ENCODE data around the gene POLR2C. TPM values are rescaled to one million over a fixed set of nuclear protein-coding genes. Genes with fewer than 3 reads are reported as not detected.

The POLR2C gene
- total RNA-seq, 4 donors from 2014 or later: 77.1 to 146 (median 101) TPM

DNA sequence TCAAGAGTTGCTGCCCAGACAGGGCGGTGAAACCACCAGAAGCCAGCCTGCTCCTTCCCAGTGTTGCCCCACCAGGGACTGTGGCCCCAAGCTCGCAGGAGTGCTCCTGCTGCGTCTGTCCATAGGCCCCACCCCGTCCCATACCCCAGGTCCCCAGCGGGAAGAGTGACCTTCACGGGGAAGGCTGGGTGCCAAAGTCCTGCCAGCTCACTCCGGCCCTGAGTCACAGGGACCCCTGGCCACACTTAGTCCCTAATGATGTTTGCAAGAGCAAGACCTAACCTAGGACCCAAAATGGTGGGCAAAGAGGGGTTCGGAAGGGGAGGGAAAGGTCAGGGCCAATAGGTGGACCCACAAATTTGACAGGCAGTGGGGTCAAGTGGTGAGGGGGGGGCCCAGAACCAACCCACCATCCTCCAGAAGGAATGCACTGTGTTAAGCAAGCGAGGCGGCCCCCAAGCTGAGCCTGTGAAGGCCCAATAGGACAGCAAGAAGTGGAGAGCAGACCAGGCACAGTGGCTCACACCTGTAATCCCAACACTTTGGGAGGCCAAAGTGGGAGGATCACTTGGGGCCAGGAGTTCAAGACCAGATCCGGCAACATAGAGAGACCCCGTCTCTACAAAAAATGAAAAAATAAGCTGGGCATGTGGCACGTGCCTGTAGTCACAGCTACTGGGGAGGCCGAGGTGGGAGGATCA, 20.5 kb downstream of the POLR2C start:
- Histone ChIP-seq H3K9me3 (no peaks in the 10 kb centered on the region), H3K4me1 (peaks cover 0 to 67% (median 30%) of the 10 kb centered on the region in 4 donors), H3K27ac (no peak overlapping the region), H3K4me3 (no peak overlapping the region), H3K36me3 (no peaks in the 10 kb centered on the region), H3K27me3 (no peaks in the 10 kb centered on the region)
- no peak for TF ChIP-seq POLR2A (IDR thresholded peaks at IDR 0.05)
- TF ChIP-seq EP300 (IDR thresholded peaks at IDR 0.05): no peak
- TF ChIP-seq, protein P1, sequence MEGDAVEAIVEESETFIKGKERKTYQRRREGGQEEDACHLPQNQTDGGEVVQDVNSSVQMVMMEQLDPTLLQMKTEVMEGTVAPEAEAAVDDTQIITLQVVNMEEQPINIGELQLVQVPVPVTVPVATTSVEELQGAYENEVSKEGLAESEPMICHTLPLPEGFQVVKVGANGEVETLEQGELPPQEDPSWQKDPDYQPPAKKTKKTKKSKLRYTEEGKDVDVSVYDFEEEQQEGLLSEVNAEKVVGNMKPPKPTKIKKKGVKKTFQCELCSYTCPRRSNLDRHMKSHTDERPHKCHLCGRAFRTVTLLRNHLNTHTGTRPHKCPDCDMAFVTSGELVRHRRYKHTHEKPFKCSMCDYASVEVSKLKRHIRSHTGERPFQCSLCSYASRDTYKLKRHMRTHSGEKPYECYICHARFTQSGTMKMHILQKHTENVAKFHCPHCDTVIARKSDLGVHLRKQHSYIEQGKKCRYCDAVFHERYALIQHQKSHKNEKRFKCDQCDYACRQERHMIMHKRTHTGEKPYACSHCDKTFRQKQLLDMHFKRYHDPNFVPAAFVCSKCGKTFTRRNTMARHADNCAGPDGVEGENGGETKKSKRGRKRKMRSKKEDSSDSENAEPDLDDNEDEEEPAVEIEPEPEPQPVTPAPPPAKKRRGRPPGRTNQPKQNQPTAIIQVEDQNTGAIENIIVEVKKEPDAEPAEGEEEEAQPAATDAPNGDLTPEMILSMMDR (IDR thresholded peaks at IDR 0.05): no peak
- no peak for DNase-seq (ENCODE audit: low spot score in 2 of 2)
- WGBS, 2 donors: 82 to 84% methylated on average over 13 of the region's 14 CpGs

DNA sequence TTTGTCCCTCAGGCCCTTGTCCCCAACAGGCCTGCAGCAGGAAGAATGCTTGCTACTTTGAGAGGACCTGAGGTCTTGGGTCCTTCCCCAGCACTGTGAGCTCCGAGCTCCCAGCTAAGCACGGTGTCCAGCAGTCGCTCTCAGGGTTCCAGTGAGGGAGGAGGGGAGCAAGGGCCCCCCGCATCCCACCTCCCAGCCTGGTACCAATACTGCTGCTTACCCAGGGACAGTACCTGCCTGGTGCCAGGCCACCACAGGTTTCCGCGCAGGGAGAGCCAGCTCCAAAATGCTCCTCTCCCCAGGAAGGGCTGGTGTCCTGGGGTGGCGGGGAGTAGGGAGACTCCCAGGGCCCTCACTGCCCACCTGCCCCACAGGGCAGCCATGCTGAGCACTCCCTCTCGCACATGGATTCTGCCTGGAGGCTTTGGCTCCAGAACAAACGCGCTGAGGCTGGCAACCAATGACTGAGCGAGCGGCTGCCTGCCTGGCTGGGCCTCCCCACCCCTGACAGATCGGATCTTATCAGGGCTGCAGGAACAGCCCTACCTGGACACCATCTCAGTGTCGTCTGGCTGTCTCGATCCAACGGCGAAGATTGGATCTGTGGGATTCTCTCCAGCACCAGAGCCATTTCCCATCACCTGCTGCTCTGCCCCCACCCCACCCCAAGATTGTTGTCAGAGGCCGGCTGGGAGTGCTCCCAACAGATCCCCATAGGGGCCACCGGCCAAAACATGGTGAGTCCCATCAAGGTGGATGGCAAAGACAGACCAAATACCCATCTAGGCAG, 21.4 kb downstream of the POLR2C start:
- Histone ChIP-seq H3K27me3 (no peaks in the 10 kb centered on the region), H3K36me3 (no peaks in the 10 kb centered on the region), H3K4me3 (no peak overlapping the region), H3K4me1 (peaks cover 0 to 58% (median 21%) of the 10 kb centered on the region in 4 donors), H3K9me3 (no peaks in the 10 kb centered on the region), H3K27ac (peak overlapping the region in 2 of 4 donors; percentile 4 to 16)
- WGBS, 2 donors: 58 to 81% methylated on average over 11 to 18 of the region's 19 CpGs
- no peak for TF ChIP-seq POLR2A (IDR thresholded peaks at IDR 0.05)
- TF ChIP-seq EP300 (IDR thresholded peaks at IDR 0.05): no peak
- TF ChIP-seq, protein P1 (IDR thresholded peaks at IDR 0.05): no peak
- DNase-seq (ENCODE audit: low spot score in 2 of 2): no peak

DNA sequence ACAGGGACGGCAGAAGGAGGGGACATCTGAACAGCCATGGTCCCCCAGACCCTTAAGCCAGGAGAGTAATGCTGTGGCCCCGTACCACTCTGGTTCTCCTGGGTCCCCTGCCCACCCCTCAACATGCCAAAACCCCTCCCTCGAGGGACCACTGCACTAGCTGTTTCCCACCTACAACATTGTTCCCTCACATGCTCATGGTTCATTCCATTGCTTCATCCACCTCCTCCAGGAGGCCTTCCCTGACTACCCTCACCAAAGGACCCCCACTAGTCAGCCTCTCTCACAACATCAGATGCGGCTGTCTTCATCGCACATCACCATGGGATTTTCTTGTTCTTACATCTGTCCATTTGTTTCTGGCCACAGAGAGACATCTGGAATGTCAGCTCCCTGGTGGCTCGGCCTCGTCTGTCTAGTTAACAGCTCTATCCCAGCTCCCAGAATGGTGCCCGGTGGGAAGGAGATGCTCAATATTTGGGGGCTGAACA, 22.1 kb downstream of the POLR2C start:
- H3K4me3 ChIP-seq: no peak overlapping the region
- H3K36me3 ChIP-seq: no peaks in the 10 kb centered on the region
- no peaks in the 10 kb centered on the region for H3K9me3 ChIP-seq
- no peak for DNase-seq (ENCODE audit: low spot score in 2 of 2)
- H3K27me3 ChIP-seq: no peaks in the 10 kb centered on the region
- WGBS, 2 donors: 80 to 92% methylated on average over 8 of the region's 8 CpGs
- peak overlapping the region in 3 of 4 donors; percentile 79 to 87 (median 84) for H3K27ac ChIP-seq
- H3K4me1 ChIP-seq: peaks cover 0 to 51% (median 16%) of the 10 kb centered on the region in 4 donors
- TF ChIP-seq, protein P1 (IDR thresholded peaks at IDR 0.05): no peak
- TF ChIP-seq EP300 (IDR thresholded peaks at IDR 0.05) (no peak), POLR2A (IDR thresholded peaks at IDR 0.05) (no peak)

DNA sequence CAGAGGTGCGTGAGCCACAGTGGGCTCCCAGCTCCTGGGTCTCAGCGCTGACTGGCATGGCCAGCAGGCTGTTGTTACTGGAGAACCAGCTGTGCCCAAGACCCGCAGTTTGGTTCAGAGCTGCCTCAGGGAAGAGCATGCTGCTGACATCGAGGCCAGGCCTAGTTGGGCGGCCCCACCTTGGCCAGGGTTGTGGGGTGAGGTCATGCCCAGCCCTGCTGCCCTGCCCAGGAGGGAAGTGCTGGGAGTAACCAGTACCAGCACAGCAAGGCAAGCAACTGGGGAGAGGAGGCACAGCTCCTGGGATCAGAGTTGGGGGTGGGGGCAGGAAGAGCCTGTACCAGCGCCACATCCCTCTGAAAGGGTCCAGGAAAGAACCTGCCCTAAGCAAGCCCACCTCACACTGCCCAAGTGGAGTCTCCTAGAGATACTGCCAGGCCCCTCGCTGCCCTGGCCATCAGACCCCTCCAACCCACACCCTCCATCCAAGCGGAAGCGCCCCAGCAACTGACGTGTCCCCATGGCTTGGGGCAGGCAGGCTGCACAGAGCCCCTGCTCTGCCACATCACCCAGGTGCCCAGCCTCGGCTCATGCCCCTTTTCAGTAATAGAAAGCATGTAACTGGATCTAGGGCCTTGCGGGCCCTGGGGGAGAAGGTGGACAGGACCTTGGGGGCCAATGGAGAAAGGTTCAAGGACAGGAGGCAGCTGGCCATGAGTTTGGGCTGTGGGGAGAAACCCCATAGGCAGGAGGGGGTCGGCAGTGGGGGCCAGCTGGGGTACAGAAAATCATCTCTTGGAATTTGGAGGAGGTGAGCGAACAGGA, 22.8 kb downstream of the POLR2C start:
- peak overlapping the region; percentile 67 to 87 (median 82) for H3K27ac ChIP-seq
- no peaks in the 10 kb centered on the region for H3K27me3 ChIP-seq
- WGBS, 2 donors: 73 to 74% methylated on average over 14 of the region's 14 CpGs
- peak overlapping the region; percentile 61 to 81 (median 64) for H3K4me3 ChIP-seq
- DNase-seq (ENCODE audit: low spot score in 2 of 2): no peak
- no peaks in the 10 kb centered on the region for H3K9me3 ChIP-seq
- H3K4me1 ChIP-seq: peaks cover 0 to 44% (median 14%) of the 10 kb centered on the region in 4 donors
- no peaks in the 10 kb centered on the region for H3K36me3 ChIP-seq
- TF ChIP-seq EP300 (IDR thresholded peaks at IDR 0.05): no peak
- TF ChIP-seq, protein P1 (IDR thresholded peaks at IDR 0.05): no peak
- no peak for TF ChIP-seq POLR2A (IDR thresholded peaks at IDR 0.05)
